GM18858 (cell line): ENCODE measurements around the gene METTL4.
"Not testable (repeated sequence)": the region's sequence is repeated elsewhere in the genome, so short reads cannot be mapped to it uniquely, and the experiment has no call there.

Experiments used
- ATAC-seq: cut with Tn5 transposase; IDR thresholded peaks from one replicate; pipeline ENCODE4 v1.9.1; 2021; ENCODE audit not compliant: unreplicated experiment

The METTL4 gene

GRCh38 chr18:2564373-2564772 is 6.9 kb downstream of the METTL4 start:
- ATAC-seq = no peak

- peak; percentile 46 for ATAC-seq
Observed at GRCh38 chr18:2559249-2559648, 12.1 kb downstream of the METTL4 start.

- no peak for ATAC-seq
Observed at GRCh38 chr18:2557536-2557935, 13.8 kb downstream of the METTL4 start.

- no peak for ATAC-seq
Observed at GRCh38 chr18:2555895-2556294, 15.4 kb downstream of the METTL4 start.

GRCh38 chr18:2554696-2555095 is 16.6 kb downstream of the METTL4 start:
- ATAC-seq = no peak

- ATAC-seq = no peak
Observed at GRCh38 chr18:2551425-2551824, 19.9 kb downstream of the METTL4 start.

- ATAC-seq = no peak
Observed at GRCh38 chr18:2549462-2549861, 21.8 kb downstream of the METTL4 start.

- peak; percentile 76 for ATAC-seq
Observed at GRCh38 chr18:2547477-2548087, 23.7 kb downstream of the METTL4 start.

GRCh38 chr18:2545155-2545554 is 26.1 kb downstream of the METTL4 start:
- ATAC-seq = no peak

- ATAC-seq = peak; percentile 83
Observed at GRCh38 chr18:2541925-2542563, 29.3 kb downstream of the METTL4 start.

GRCh38 chr18:2540575-2540974 is 30.7 kb downstream of the METTL4 start:
- ATAC-seq = no peak

- ATAC-seq = no peak
Observed at GRCh38 chr18:2538844-2539243, 32.5 kb downstream of the METTL4 start.

- no peak for ATAC-seq
Observed at GRCh38 chr18:2538236-2538635, 33.1 kb downstream of the METTL4 start.

GRCh38 chr18:2537296-2537695 is 34.0 kb downstream of the METTL4 start:
- ATAC-seq = no peak

GRCh38 chr18:2536493-2536892 is 34.8 kb downstream of the METTL4 start:
- ATAC-seq = no peak

GRCh38 chr18:2536063-2536462 is 35.2 kb downstream of the METTL4 start:
- ATAC-seq = no peak

GRCh38 chr18:2535419-2535910 is 35.8 kb downstream of the METTL4 start:
- no peak for ATAC-seq

GRCh38 chr18:2534906-2535305 is 36.4 kb downstream of the METTL4 start:
- ATAC-seq = peak; percentile 47

GRCh38 chr18:2532797-2533196 is 38.5 kb downstream of the METTL4 start:
- no peak for ATAC-seq

GRCh38 chr18:2531751-2532150 is 39.6 kb downstream of the METTL4 start:
- ATAC-seq = no peak

GRCh38 chr18:2529154-2529553 is 42.2 kb downstream of the METTL4 start:
- ATAC-seq = no peak

- ATAC-seq = no peak
Observed at GRCh38 chr18:2526329-2526728, 45.0 kb downstream of the METTL4 start.

- ATAC-seq = not testable (repeated sequence)
Observed at GRCh38 chr18:2524794-2525198, 46.5 kb downstream of the METTL4 start.
